AG08395 (cell line): ENCODE measurements around the gene BNC2.

ENCODE experiments used
- DNase-seq: peaks from one replicate; pipeline ENCODE4 v3.0.0; 2012; ENCODE audit warnings: mixed read lengths, low spot score

The BNC2 gene

DNA sequence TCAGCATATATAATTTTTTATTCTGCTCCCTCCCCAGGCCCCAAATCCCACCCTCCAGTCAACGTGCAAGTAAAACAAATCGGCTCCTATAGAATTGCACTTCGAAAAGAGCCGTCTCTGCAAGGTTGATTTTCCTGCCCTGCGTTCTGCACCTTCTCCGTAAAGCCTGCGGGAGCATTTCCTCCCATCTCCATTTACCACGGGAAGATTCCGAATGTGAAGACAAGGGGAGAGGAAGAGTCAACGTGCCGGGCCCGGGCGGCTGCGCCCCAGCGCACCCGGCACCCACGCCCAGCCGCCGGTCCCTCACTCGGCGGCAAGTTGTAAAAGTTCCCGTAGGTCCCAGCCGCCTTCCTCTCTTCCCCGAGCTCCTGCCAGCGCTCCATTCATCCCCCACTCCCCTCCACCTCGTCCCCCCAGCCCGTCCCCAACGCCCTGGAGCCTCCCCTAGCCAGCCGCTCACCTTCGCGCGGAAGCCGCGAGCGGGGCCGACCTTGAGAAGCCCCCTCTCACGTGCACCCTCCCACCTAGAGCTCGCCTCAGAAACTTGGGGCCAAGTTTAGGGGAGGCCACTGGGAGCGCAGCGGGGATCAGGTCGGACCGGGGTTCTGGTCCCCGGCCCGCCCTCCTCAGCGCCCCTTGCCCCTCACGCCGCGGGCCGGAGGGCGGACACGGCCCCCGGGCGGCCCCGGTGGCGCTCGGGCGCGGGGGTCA is 431 bp downstream of the BNC2 start:
- DNase-seq = peak; percentile 22

DNA sequence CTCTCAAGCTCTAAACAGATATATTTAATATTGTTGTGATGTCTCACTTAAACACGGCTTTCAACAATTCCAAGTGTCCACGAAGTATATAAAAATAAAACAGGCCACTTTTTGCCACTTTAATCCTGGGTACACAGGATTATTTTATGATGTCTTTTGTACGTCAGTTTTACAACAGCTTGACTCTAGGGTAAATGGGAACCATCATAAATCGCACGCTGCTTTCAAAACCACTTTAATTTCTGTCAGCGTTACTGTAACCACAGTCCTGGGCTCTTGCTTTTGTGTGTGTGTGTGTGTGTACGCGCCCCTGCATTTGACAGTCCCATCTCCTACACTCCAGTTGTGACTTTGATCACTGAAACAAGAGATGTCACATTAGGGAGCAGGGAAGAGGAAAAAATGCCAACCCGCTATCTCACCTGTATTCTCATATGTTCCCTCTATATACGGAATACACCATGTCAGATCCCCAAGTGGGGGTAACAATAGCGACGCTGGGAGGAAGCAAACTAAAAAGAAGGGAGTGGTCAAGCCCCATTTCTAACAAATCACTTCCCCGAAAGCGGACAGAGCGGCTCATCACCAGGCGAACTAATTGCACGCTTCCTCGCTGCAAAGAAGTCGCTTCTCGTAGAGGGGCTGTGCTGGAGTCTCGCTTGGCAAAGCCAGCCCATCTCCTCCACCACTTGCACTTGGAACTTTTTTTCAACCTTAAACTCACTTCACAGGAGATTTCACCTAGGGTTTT is 1.2 kb downstream of the BNC2 start:
- DNase-seq = no peak

DNA sequence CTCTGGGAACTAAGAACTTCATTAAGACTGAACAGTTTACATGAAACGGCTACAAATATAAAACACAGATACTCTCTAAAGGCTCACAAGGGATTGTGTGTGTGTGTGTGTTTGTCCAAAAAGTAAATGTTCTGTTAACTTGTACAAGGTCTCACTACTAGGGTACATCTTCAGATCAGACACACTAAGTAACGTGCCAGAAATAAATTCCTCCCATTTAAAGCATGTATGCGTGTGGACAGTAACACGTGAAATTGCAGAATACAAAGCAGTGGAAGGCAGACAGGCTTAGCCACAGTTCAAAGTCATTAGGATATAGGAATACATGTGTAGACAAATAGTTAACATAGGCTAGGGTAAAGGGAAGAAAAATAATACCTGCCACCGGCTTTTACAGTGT is 1.8 kb downstream of the BNC2 start:
- no peak for DNase-seq

DNA sequence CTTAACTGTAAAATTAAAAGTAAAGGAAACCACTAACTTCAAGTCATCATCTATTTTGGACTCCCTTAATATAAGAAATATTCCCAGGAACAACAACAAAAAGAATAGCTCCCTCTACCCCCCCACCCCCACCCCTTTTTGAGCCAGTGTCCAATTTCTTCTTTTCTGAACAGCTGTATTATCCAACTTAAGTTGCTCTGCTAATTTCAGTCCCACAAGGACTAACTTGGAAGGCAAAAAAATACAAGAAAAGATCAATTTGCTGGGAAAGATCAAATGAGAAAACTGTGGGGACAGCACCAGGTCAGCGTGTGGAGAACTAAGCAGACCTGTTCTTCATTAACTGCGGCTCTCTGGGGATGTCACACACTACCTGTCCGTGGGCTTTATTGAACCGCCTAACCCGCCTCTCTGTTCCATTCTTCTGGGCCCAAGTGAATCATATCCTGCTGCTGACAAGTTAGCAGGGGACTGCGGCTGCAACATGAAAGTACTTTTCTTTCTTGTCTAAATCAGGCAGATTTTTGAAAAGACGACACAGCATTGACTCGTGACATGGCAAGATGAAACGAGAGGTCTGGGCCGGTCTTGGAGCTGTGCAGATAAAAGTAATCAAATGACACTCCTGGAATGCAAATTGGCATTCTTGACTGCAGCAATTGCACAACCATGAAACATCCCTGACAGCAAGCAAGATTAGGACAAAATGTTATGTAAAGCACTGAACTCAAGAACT is 2.7 kb downstream of the BNC2 start:
- peak; percentile 28 for DNase-seq

DNA sequence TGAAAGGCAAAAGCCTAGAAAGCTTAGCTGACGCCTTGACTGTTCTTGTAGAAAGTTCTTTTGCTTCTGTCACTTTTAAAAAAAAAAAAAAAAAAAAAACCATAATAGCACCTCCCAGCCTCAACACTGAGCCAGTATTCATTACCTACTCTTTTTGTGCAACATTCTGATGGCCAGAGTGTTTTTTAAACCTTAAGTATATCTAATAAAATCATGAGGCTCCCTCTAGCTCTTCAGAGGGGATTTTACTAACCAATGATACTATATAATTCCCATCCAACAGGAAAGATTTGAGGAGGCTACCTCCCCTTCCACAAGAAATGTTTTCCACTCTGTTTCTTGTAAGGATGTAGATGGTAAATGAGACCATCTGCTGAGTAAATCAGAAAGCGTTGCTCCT is 3.9 kb downstream of the BNC2 start:
- DNase-seq = no peak

DNA sequence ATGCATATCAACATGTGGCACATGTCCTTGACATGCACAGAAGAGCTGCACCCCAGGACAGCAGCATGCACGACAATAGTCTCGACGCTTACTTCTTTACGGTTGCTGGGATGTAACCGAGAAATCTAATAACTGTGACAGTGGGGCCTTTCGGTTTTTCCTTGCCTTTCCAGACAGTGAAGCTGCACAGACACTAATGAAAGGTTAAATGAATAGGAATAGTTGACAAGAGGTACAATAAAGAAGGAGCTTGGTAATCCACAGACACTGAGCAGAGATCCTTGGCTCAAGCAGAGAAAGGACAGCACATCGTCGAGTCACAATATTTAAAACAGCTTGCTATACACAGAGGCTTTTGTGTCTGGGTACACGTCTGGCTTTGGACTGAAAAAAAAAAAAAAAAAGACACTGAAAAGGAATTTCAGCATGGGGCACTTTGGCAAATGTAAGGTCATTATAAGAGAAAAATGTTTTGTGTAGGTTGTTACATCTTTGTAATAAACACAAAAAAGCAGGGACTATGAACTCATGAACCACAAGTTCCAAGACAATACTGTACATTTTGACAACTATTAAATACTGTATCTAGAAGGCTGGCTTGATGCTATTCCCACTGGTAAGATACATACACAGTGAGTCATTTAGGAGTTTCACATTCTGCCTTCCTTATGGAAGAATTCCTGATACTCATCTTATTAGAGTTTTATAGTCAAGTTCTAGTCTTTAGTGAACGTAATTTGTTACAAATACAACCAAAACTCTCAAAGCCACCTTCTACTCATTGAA is 5.6 kb downstream of the BNC2 start:
- peak; percentile 36 for DNase-seq

DNA sequence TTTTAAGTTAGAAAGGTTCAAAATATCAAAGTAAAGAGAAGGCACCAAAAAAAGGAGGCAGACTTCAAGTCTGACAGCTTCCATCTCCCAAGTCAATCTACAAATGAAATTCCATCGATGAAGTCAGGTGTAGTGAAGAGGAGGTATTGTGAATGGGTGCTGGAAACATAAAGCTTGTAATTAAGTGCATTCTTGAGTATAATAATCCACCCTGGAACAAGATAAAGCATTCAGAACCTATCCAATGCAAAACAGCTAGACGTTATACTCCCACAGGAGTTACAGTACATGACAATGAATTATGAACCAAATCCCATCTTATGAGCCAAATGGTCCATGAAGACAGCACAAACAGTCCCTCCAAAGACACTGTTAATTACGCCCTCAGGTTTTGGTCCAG is 22.3 kb downstream of the BNC2 start:
- no peak for DNase-seq

DNA sequence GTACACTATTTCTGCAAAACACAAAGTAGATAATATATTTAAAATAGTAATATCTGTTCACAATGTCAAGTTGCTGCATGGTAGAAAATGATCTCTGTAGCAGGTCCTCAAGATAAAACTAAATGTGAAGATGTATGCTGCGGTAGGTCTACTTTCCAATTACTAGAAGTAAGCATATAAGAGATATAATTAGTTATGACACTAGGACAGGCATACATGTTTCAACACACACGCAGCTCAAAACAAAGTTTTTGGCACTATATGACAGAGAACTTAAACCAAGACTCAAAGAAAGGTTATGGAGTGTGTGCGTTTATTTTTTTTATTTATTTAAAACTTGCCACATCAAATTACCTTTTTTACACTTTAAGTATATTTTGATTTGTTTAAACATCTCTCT is 23.5 kb downstream of the BNC2 start:
- no peak for DNase-seq

DNA sequence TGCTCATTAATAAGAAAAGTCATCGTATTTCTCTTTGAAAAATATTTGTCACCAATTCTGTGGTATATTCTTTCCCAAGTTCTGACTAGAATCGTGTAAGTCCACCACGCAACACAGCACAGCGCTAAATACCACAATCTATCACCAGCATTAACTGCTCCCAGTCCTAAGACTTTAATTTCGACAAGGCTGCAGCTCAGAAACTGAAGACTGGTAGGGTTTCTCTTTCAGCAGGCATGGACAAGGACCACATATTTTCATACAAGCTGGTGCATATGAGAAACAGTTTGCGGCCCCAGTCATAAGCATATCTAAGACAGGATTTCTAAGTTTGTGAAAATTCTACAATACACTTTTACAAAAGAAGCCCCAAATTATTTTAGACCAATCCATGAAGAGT is 24.1 kb downstream of the BNC2 start:
- DNase-seq = no peak

DNA sequence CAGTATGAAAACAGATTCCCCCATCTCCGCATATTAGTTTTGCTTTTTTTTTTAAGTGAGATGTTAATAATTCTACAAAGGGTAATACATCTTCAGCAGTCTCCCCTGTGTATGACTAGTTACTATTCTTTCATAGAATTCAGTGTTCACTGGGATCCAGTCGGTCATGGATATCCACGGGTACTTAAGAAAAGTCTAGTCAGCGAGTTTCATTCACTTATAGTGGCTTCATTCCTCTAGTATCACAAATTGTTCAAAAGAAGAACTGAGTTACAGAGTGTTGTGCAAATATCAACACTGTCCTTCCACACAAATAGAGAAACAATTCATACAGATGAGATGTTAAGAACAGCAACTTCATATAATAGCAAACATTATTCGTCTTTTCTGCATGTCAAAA is 35.7 kb downstream of the BNC2 start:
- DNase-seq = no peak

DNA sequence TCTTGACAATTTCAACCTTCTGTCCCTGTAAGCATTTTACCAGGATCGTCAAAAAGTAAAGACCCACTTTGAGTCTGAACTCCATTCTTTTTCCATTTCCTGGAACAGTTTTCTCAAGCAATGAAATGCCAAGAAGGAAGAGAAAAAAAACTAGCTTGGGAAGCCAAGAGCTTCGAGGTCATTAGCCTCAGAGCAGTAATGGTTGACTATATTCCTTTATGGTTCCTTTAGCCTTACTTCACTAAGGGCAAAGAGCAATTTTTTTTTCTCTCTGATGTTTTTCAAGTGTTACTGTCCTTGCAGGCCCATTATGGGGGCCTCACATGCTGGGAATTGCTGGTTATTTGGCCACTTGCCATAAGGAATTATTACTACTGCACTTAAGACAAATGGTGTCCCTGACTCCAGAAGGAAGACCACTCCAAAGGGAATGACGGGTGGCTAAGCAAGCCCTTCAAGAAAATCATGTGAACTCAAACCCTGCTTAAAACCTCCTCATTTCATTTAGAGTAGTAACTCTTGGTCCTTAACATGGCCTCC is 37.1 kb downstream of the BNC2 start:
- no peak for DNase-seq

DNA sequence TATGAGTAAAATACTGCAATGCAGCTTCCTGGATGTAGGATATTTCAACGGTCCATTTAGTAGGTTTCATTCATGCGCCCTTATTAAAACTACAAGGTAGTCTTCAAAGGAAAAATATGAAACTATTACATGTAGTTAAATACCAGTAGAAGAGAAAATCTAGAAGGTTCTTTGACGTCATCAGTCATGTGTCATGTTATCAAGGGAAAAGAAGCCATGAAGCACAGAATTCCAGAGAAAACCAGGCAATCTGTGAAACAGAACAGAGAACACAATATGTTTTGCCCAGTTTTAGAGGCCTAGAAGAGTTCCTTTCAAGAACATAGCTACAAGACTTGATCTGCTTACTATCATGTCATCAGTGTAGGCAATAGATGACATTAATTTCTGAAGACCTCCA is 38.4 kb downstream of the BNC2 start:
- no peak for DNase-seq

DNA sequence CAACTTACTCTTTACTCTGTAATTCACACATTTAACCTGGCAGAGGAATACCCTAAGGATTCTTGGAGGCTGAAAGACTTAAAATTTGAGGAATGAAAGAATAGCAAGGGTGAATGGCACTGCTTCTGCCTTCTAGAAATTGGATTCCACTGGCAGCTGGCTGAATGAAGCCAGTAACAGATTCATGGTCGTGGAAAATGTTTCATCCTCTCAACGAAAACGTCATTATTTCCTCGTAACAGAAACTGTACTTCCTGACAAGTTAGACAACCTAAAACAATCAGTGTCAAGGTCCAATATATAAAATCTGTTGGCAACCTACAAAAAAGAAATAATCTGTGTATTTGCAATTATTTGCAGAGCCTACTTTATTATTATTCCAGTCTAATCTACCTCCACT is 39.7 kb downstream of the BNC2 start:
- DNase-seq = no peak

DNA sequence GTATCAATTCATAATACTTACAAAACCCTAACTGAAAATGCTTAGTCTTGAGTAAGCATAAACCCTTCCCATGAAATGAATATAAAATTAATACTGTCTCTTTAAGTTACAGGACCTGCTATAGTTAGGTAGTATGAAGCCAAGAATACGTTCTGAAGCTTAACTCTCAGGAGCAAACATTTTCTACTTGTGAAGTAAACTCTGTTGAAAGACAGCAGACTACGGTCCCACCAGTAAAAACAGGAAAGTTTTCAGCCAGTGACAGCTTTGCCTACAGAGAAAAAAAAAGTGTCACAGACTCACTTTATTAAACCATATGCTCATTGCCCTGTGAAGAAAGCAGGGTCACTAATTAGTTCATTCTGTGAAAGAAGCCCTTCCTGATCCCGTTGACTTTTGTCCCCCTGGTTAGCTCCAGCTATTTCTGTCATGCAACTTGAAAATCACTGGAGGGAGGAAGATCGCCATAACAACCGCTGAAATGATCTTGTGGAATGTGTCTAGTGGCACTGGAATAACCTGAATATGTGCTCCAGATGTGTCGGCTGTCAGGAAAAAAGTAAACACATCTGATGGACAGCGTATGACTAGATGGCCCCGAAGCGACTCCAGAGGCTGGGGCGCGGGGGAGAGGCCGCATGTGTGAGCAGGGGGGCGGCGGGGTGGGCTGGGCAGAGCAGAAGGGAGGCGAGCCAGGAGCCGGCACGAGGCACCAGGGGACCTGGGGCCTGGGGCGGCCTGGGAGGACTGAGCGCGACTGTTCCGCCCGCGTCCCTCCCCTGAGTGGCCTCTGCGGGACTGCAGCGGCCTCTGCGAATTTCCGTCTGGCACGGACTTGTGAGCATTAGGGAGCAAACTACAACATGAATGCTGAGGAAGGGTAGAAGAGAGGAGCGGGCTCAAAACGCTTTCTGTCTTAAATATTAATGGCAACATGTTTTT is 41.9 kb downstream of the BNC2 start:
- DNase-seq = peak; percentile 66

DNA sequence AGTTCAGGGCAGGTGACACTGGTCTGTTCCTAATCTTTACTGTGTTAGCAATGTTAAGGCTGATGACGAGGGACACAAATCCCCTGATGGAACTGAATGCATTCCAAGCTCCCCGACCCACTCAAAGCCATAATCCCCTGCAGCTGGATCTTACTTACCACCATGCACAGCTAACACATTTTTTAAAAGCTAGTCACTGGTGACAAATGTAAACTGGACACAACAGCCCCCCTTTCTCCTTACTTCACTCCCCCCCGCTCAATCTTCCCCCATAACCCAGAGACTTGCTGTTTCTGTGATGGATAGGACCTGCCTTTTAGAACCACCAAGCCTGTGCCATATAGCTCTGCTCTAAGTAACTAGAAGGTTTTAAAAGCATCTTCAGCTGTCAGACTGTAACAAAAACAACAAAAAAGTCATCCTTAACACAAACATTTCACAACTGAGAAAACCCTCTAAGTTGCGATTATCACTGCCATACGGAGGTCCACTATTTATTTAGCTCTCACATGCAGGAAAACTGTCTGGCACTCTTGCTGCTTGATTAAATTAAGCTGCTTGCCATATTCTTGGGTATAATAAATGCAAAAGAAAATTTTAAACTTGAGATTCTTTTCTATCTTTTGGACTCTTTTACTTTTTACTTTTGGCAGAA is 44.4 kb downstream of the BNC2 start:
- peak; percentile 65 for DNase-seq

DNA sequence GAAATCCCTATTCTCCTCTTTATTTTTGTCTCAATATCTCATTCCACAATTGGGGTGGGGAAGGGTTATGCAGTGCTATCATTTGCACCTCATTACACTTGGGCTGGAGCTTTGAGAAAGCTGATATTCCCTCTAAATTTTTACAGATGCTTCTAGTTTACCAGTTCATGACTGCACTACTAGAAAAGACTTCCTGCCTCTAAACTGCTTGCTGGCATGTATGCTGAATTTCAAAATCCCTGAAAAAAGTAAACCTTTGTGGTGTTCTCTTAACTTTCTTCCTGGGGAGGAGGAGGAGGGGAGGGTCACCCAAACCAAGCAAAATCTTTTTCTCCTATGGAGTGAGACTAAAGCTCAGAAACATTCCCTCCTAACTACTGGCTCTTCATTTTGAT is 45.1 kb downstream of the BNC2 start:
- peak; percentile 27 for DNase-seq

DNA sequence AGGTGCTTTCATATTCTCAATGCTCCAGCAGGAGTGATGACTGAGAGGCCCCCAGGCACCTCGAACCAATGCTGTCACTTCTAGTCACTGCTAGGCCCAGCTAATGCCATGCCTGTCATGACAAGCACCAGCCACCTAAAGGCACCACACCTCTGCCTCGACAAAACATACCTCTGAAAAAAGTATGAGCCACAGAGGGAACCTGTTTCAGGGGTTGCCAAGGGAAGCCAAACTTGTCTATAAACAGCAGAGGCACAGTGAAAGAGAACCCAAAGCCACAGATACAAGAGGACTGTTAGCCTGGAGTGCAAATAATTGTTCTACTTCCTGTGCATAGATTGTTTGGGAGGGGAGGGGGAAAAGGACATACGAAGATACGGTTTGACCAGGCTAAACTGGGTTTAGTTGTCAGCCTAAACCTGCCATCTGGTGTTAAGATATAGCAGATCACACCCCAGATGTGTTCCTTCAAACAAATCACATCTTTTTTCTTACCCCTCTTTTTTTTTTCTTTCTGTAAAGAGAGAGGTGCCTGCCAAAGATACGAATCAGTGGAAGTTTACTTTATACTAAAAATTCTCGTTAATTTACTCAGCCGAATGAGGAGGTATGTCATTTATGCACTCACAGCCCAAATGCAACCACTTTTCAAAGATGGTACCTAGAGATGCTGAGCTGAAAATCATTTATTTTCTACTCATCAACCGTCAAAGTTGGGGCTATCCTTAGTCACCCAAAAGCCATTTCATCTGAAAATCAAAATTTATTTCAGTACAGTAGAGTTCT is 45.7 kb downstream of the BNC2 start:
- no peak for DNase-seq

DNA sequence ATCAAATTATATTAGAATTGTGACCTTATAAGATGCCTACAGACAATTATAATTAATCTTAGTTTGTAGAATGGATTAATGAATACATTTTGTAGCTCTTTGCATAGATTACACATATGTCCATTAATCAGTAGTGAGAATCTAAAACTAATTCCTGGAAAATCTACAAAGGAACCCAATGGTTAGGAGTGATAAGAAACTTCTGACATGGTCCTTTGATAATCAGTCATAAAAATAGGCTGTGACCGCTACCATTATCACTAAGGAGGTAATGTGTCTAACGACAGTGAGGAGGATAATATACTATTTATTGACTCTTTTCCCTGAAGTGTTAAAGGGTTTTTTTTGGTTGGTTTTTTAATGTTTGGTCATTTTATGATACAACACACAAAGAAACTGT is 46.6 kb downstream of the BNC2 start:
- DNase-seq = no peak

DNA sequence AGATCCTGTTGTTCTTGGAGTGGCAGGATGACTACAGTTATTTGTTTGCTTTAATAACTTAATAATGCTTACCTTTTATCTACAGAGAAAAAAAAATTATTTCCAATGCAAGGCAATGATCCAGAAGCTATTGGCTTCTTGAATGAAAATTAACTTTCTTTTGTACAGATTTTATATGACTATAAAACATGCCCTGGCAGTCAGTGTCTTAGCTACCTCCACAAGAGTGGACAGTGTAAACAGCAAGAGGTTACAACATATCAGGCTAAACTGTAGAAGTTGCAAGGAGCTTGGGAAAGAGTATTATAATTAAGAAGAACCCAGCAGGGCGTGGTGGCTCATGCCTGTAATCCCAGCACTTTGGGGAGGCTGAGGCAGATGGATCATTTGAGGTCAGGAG is 49.1 kb downstream of the BNC2 start:
- DNase-seq = no peak

DNA sequence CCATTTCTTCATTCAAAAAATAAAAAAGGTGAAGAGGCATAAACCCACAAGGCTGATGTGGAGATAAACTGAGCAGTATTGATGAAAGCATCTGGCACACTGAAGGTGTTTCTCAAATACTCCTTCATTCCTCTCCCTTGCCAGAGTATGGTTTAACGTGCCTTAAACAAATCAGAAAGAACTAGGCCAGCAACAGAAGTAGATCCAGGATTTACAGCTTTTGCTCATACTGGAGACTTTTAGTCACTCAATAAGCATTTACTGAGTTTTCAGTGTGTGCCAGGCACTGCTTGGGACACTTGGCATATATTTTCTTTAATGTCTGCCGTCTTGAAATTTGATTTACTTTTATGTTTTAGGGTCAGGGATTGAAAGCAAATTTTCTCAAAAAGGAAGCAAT is 53.0 kb downstream of the BNC2 start:
- DNase-seq = no peak
